Mesenchymal stem cell (in vitro differentiated cells and primary cell): ENCODE data around the gene ZBTB47. TPM values are rescaled to one million over a fixed set of nuclear protein-coding genes. Genes with fewer than 3 reads are reported as not detected.

Experiments used
- DNase-seq: peaks from one replicate; pipeline ENCODE4 v3.0.0-alpha.2; 2013
- H2AFZ ChIP-seq: one replicate; pipeline ENCODE4 v1.6.1; 2013; ENCODE audit warnings: low read depth, mild to moderate bottlenecking, control low read depth, inconsistent platforms, low read length, moderate library complexity
- H2AK5ac ChIP-seq: 2 replicates; pipeline ENCODE4 v1.6.1; 2013; ENCODE audit warnings: low read length, moderate library complexity, mild to moderate bottlenecking, inconsistent platforms; ENCODE audit not compliant: severe bottlenecking
- H2BK120ac ChIP-seq: one replicate; pipeline ENCODE4 v1.6.1; 2013; ENCODE audit warnings: low read depth, mild to moderate bottlenecking, inconsistent platforms, low read length, moderate library complexity
- H2BK12ac ChIP-seq, 2 experiments: one replicate each; pipeline ENCODE4 v1.6.1; 2013; ENCODE audit warnings: inconsistent platforms in 2 of 2, low read length in 2 of 2, mild to moderate bottlenecking in 2 of 2, moderate library complexity in 2 of 2, control low read depth in 1 of 2
- H2BK15ac ChIP-seq: one replicate; pipeline ENCODE4 v1.6.1; 2013; ENCODE audit warnings: mild to moderate bottlenecking, low read depth, inconsistent platforms; ENCODE audit not compliant: poor library complexity, severe bottlenecking
- H2BK5ac ChIP-seq: 2 replicates; pipeline ENCODE4 v1.6.1; 2013; ENCODE audit warnings: low read depth, mild to moderate bottlenecking, low read length, control low read depth, inconsistent platforms; ENCODE audit not compliant: poor library complexity, severe bottlenecking
- H3K14ac ChIP-seq, 2 experiments: one replicate each; pipeline ENCODE4 v1.6.1; 2013; ENCODE audit warnings: inconsistent platforms in 2 of 2, low read length in 2 of 2, control low read depth in 1 of 2, mild to moderate bottlenecking in 1 of 2, moderate library complexity in 1 of 2
- H3K18ac ChIP-seq, 2 experiments: one replicate each; pipeline ENCODE4 v1.6.1; 2013; ENCODE audit warnings: inconsistent platforms in 2 of 2, low read length in 2 of 2, control low read depth in 1 of 2, low read depth in 1 of 2, mild to moderate bottlenecking in 1 of 2
- H3K23ac ChIP-seq, 2 experiments: one replicate each; pipeline ENCODE4 v1.6.1; 2013; ENCODE audit warnings: inconsistent platforms in 2 of 2, low read length in 2 of 2, mild to moderate bottlenecking in 2 of 2, moderate library complexity in 2 of 2, control low read depth in 1 of 2
- H3K27ac ChIP-seq: 2 replicates; pipeline ENCODE4 v1.5.1; 2013; ENCODE audit warnings: mild to moderate bottlenecking, moderate library complexity, low read length, control low read depth, inconsistent platforms; ENCODE audit not compliant: poor library complexity, severe bottlenecking
- H3K27me3 ChIP-seq, 2 experiments: 2 replicates each; pipeline versions ENCODE4 v1.6.1 to v1.7.0; 2013; ENCODE audit warnings: low read length in 2 of 2, mild to moderate bottlenecking in 2 of 2, moderate library complexity in 2 of 2, control low read depth in 1 of 2, inconsistent platforms in 1 of 2; ENCODE audit not compliant: control insufficient read depth in 1 of 2, insufficient read depth in 1 of 2
- H3K36me3 ChIP-seq, 2 experiments: 2 replicates each; pipeline versions ENCODE4 v1.6.1 to v1.7.0; 2013; ENCODE audit warnings: low read length in 2 of 2, control low read depth in 1 of 2, inconsistent platforms in 1 of 2, low read depth in 1 of 2, mild to moderate bottlenecking in 1 of 2; ENCODE audit not compliant: insufficient read depth in 2 of 2, control insufficient read depth in 1 of 2
- H3K4ac ChIP-seq, 2 experiments: one replicate each; pipeline ENCODE4 v1.6.1; 2013; ENCODE audit warnings: inconsistent platforms in 2 of 2, low read length in 2 of 2, mild to moderate bottlenecking in 2 of 2, moderate library complexity in 2 of 2, control low read depth in 1 of 2, low read depth in 1 of 2
- H3K4me1 ChIP-seq: 2 replicates; pipeline ENCODE4 v1.6.1; 2013; ENCODE audit warnings: low read depth, low read length, control low read depth; ENCODE audit not compliant: control insufficient read depth, insufficient read depth
- H3K4me2 ChIP-seq: 2 replicates; pipeline ENCODE4 v1.6.1; 2013; ENCODE audit warnings: low read length, mild to moderate bottlenecking, inconsistent platforms; ENCODE audit not compliant: poor library complexity, severe bottlenecking
- H3K4me3 ChIP-seq, 2 experiments: 2 replicates each; pipeline versions ENCODE4 v1.5.1 to v1.7.0; 2013; ENCODE audit warnings: low read length in 2 of 2, mild to moderate bottlenecking in 2 of 2, control low read depth in 1 of 2, low read depth in 1 of 2; ENCODE audit not compliant: insufficient read depth in 1 of 2
- H3K79me1 ChIP-seq: replicated peaks from 2 replicates; pipeline ENCODE4 v1.6.1; 2013; ENCODE audit warnings: mild to moderate bottlenecking, control low read depth, low read length, inconsistent platforms; ENCODE audit not compliant: poor library complexity, severe bottlenecking
- H3K9ac ChIP-seq: 2 replicates; pipeline ENCODE4 v1.7.0; 2013; ENCODE audit warnings: mild to moderate bottlenecking, low read length, moderate library complexity
- H3K9me3 ChIP-seq: 2 replicates; pipeline ENCODE4 v1.7.0; 2013; ENCODE audit warnings: mild to moderate bottlenecking, low read length; ENCODE audit not compliant: control insufficient read depth
- H4K8ac ChIP-seq: one replicate; pipeline ENCODE4 v1.6.1; 2013; ENCODE audit warnings: inconsistent platforms, mild to moderate bottlenecking, low read length, moderate library complexity
- H4K91ac ChIP-seq: one replicate; pipeline ENCODE4 v1.6.1; 2013; ENCODE audit warnings: mild to moderate bottlenecking, low read length, inconsistent platforms
- WGBS: methylation state at CpG from one replicate; pipeline ENCODE4 v1.1.7; 2013; ENCODE audit warnings: mixed read lengths; 5-methylcytosine and 5-hydroxymethylcytosine counted together
- polyA plus RNA-seq, 2 experiments: library from polyadenylated mRNA; stranded (reverse); fragments of 200-250 nt; gene quantifications; one replicate each; pipeline ENCODE4 v1.2.3, GENCODE V29; 2013

ZBTB47 gene
- 10.8 TPM for polyA plus RNA-seq (2013, experiment 1 of 2)
- 9.7 TPM for polyA plus RNA-seq (2013, experiment 2 of 2)

- peak within 1 kb of the TSS; percentile 83 for H2BK15ac ChIP-seq
- peak within 1 kb of the TSS; percentile 88 for H2AK5ac ChIP-seq
- H4K8ac ChIP-seq, result peak within 1 kb of the TSS; percentile 94
- peak within 1 kb of the TSS; percentile 74 to 90 for H3K4me3 ChIP-seq
- H3K36me3 ChIP-seq, result peaks cover 31 to 42% of the 10 kb centered on the region in 2 experiments
- WGBS, result 9% methylated on average over 30 of the region's 31 CpGs
- H3K9me3 ChIP-seq, result no peaks in the 10 kb centered on the region
- peak within 1 kb of the TSS in 1 of 2 experiments; percentile 75 for H3K14ac ChIP-seq
- peak within 1 kb of the TSS; percentile 92 for H3K9ac ChIP-seq
- H4K91ac ChIP-seq, result peak within 1 kb of the TSS; percentile 90
- peak; percentile 52 for DNase-seq
- peaks cover 31% of the 10 kb centered on the region for H3K79me1 ChIP-seq
- H3K4me2 ChIP-seq, result peak within 1 kb of the TSS; percentile 90
- H3K18ac ChIP-seq, result peak within 1 kb of the TSS; percentile 89 to 95
- H3K4me1 ChIP-seq, result peaks cover 68% of the 10 kb centered on the region
- H2BK120ac ChIP-seq, result peak within 1 kb of the TSS; percentile 90
- no peaks in the 10 kb centered on the region for H3K27me3 ChIP-seq
- peak within 1 kb of the TSS; percentile 32 to 55 for H2BK12ac ChIP-seq
- peak within 1 kb of the TSS; percentile 49 for H2AFZ ChIP-seq
- H2BK5ac ChIP-seq, result peak within 1 kb of the TSS; percentile 63
- H3K23ac ChIP-seq, result peak within 1 kb of the TSS in 1 of 2 experiments; percentile 66
- peak within 1 kb of the TSS; percentile 91 for H3K27ac ChIP-seq
- H3K4ac ChIP-seq, result peak within 1 kb of the TSS; percentile 62 to 93
These were observed at the start of gene ZBTB47 for GRCh38 chr3:42653560-42654330. TSS of gene ZBTB47 (plus strand) at chr3:42653697. CDS start at chr3:42658356, 4,659 bp downstream.

GRCh38 chr3:42605546-42606173 lies 47.8 kb upstream of the ZBTB47 start:
- H2AFZ ChIP-seq, result no peak overlapping the region
- no peaks in the 10 kb centered on the region for H3K9me3 ChIP-seq
- peaks cover 16 to 58% of the 10 kb centered on the region in 2 experiments for H3K36me3 ChIP-seq
- H3K27me3 ChIP-seq, result no peaks in the 10 kb centered on the region
- WGBS, result 88% methylated on average over 2 of the region's 5 CpGs
- H4K91ac ChIP-seq, result no peak overlapping the region
- peaks cover 10% of the 10 kb centered on the region for H3K4me1 ChIP-seq
- no peak overlapping the region for H2BK5ac ChIP-seq
- H3K4me3 ChIP-seq, result no peak overlapping the region
- no peak overlapping the region for H3K23ac ChIP-seq
- H3K14ac ChIP-seq, result no peak overlapping the region
- peak; percentile 23 for DNase-seq
- no peak overlapping the region for H3K18ac ChIP-seq
- H2BK120ac ChIP-seq, result no peak overlapping the region
- H3K27ac ChIP-seq, result no peak overlapping the region
- H3K79me1 ChIP-seq, result no peaks in the 10 kb centered on the region
- H3K4ac ChIP-seq, result no peak overlapping the region
- no peak overlapping the region for H2AK5ac ChIP-seq
- H2BK15ac ChIP-seq, result no peak overlapping the region
- no peak overlapping the region for H2BK12ac ChIP-seq
- no peak overlapping the region for H3K9ac ChIP-seq
- H4K8ac ChIP-seq, result no peak overlapping the region
- no peak overlapping the region for H3K4me2 ChIP-seq

- H3K9ac ChIP-seq, result no peak overlapping the region
- no peak overlapping the region for H2BK5ac ChIP-seq
- H3K36me3 ChIP-seq, result peaks cover 16 to 73% of the 10 kb centered on the region in 2 experiments
These were observed 44.9 kb upstream of the ZBTB47 start for GRCh38 chr3:42608581-42608980.

GRCh38 chr3:42610976-42611375 lies 42.5 kb upstream of the ZBTB47 start:
- no peak overlapping the region for H3K18ac ChIP-seq
- peaks cover 7% of the 10 kb centered on the region for H3K4me1 ChIP-seq
- H2BK120ac ChIP-seq, result no peak overlapping the region
- H2BK5ac ChIP-seq, result no peak overlapping the region
- WGBS, result no CpG with 5 or more reads among the region's 1 CpG
- no peak overlapping the region for H4K8ac ChIP-seq
- H3K9me3 ChIP-seq, result no peaks in the 10 kb centered on the region
- H3K36me3 ChIP-seq, result peaks cover 16 to 62% of the 10 kb centered on the region in 2 experiments
- no peak overlapping the region for H2BK15ac ChIP-seq
- no peak overlapping the region for H3K4me2 ChIP-seq
- no peaks in the 10 kb centered on the region for H3K27me3 ChIP-seq
- no peak overlapping the region for H3K23ac ChIP-seq
- no peaks in the 10 kb centered on the region for H3K79me1 ChIP-seq
- no peak overlapping the region for H3K4me3 ChIP-seq
- H3K4ac ChIP-seq, result no peak overlapping the region
- H2AFZ ChIP-seq, result no peak overlapping the region
- no peak for DNase-seq
- H3K27ac ChIP-seq, result no peak overlapping the region
- no peak overlapping the region for H2AK5ac ChIP-seq
- no peak overlapping the region for H2BK12ac ChIP-seq
- H3K9ac ChIP-seq, result peak overlapping the region; percentile 40
- no peak overlapping the region for H3K14ac ChIP-seq
- H4K91ac ChIP-seq, result no peak overlapping the region

More at GRCh38 chr3:42608581-42608980, 44.9 kb upstream of the ZBTB47 start:
- Histone ChIP-seq H3K4me3 (no peak overlapping the region), H3K4me1 (peaks cover 8% of the 10 kb centered on the region), H2BK12ac (no peak overlapping the region), H2AK5ac (no peak overlapping the region), H4K8ac (no peak overlapping the region), H3K4me2 (no peak overlapping the region), H3K14ac (no peak overlapping the region), H3K23ac (no peak overlapping the region), H3K27ac (no peak overlapping the region), H4K91ac (no peak overlapping the region), H2BK120ac (no peak overlapping the region), H3K18ac (no peak overlapping the region), H3K9me3 (no peaks in the 10 kb centered on the region), H3K79me1 (no peaks in the 10 kb centered on the region), H2AFZ (no peak overlapping the region), H3K4ac (no peak overlapping the region), H2BK15ac (no peak overlapping the region), H3K27me3 (no peaks in the 10 kb centered on the region)
- WGBS, result 94% methylated on average over 5 of the region's 5 CpGs
- DNase-seq, result no peak
